Nephron (organoid): Measurements from ENCODE around the gene MED13L.

Experiments
- H3K27ac Mint-ChIP-seq, 3 experiments: 2 replicates each; pipeline ENCODE4 v1.8.0; 2020; ENCODE audit warnings: mixed read lengths in 3 of 3, mild to moderate bottlenecking in 2 of 3, moderate library complexity in 1 of 3
- H3K27me3 Mint-ChIP-seq: 2 replicates; pipeline ENCODE4 v1.8.0; 2021; ENCODE audit warnings: low read depth, mild to moderate bottlenecking, moderate library complexity, mixed read lengths
- H3K36me3 Mint-ChIP-seq: 2 replicates; pipeline ENCODE4 v1.8.0; 2020; ENCODE audit warnings: low read depth, mixed read lengths
- H3K4me1 Mint-ChIP-seq: 2 replicates; pipeline ENCODE4 v1.8.0; 2020; ENCODE audit warnings: mixed read lengths
- H3K4me3 Mint-ChIP-seq, 3 experiments: 2 replicates each; pipeline ENCODE4 v1.8.0; 2020; ENCODE audit warnings: mild to moderate bottlenecking in 3 of 3, mixed read lengths in 3 of 3, moderate library complexity in 2 of 3
- H3K9me3 Mint-ChIP-seq: 2 replicates; pipeline ENCODE4 v1.8.0; 2020; ENCODE audit warnings: mixed read lengths
- TF ChIP-seq, protein P1 (sequence below), 3 experiments: fragments of 200-600 bp; sonication (generic); IDR thresholded peaks; one replicate each; pipeline ENCODE4 v1.5.0; 2021; ENCODE audit warnings: antibody characterized with exemption in 3 of 3; ENCODE audit not compliant: unreplicated experiment in 3 of 3

The MED13L gene

DNA sequence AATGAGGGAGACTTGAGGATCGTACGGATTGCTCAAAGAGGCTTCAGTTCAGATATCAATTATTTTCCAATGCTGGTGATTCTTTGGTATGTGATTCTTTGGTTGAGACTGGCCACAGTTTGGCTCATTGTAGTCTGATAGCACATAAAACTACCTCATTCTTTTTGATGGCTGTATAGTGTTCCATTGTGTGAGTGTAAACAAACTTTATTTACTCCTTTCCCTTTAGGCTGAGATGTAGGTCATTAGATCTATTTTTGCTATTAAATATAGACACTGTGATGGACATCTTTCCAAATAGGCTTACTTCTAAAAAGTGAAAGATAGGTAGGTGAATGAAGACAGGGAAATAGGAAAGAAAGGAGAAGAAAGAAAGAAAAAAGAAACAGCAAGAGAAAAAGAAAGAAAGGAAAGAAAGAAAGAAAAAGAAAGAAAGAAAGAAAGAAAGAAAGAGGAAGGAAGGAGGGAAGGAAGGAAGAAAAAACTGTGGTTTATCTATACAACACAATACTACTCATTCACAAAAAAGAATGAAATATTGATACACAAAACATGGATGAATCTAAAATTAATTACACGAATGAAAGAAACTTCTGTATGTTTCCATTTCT is 19.8 kb upstream of the MED13L start:
- TF ChIP-seq, protein P1, sequence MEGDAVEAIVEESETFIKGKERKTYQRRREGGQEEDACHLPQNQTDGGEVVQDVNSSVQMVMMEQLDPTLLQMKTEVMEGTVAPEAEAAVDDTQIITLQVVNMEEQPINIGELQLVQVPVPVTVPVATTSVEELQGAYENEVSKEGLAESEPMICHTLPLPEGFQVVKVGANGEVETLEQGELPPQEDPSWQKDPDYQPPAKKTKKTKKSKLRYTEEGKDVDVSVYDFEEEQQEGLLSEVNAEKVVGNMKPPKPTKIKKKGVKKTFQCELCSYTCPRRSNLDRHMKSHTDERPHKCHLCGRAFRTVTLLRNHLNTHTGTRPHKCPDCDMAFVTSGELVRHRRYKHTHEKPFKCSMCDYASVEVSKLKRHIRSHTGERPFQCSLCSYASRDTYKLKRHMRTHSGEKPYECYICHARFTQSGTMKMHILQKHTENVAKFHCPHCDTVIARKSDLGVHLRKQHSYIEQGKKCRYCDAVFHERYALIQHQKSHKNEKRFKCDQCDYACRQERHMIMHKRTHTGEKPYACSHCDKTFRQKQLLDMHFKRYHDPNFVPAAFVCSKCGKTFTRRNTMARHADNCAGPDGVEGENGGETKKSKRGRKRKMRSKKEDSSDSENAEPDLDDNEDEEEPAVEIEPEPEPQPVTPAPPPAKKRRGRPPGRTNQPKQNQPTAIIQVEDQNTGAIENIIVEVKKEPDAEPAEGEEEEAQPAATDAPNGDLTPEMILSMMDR (IDR thresholded peaks at IDR 0.05; ENCODE audit: unreplicated experiment in 3 of 3): no peak
- peaks cover 13% of the 10 kb centered on the region for H3K27me3 Mint-ChIP-seq
- no peak overlapping the region for H3K4me3 Mint-ChIP-seq
- H3K27ac Mint-ChIP-seq: peak overlapping the region in 2 of 3 experiments; percentile 69 to 87
- peaks cover 64% of the 10 kb centered on the region for H3K4me1 Mint-ChIP-seq
- no peaks in the 10 kb centered on the region for H3K9me3 Mint-ChIP-seq
- no peaks in the 10 kb centered on the region for H3K36me3 Mint-ChIP-seq

GRCh38 chr12:116295327-116296263 is 18.1 kb upstream of the MED13L start:
- TF ChIP-seq, protein P1 (IDR thresholded peaks at IDR 0.05; ENCODE audit: unreplicated experiment in 3 of 3): no peak
- H3K36me3 Mint-ChIP-seq: no peaks in the 10 kb centered on the region
- H3K27ac Mint-ChIP-seq: peak overlapping the region in 1 of 3 experiments; percentile 95
- H3K4me1 Mint-ChIP-seq: peaks cover 51% of the 10 kb centered on the region
- H3K27me3 Mint-ChIP-seq: peaks cover 8% of the 10 kb centered on the region
- H3K4me3 Mint-ChIP-seq: no peak overlapping the region
- H3K9me3 Mint-ChIP-seq: no peaks in the 10 kb centered on the region

DNA sequence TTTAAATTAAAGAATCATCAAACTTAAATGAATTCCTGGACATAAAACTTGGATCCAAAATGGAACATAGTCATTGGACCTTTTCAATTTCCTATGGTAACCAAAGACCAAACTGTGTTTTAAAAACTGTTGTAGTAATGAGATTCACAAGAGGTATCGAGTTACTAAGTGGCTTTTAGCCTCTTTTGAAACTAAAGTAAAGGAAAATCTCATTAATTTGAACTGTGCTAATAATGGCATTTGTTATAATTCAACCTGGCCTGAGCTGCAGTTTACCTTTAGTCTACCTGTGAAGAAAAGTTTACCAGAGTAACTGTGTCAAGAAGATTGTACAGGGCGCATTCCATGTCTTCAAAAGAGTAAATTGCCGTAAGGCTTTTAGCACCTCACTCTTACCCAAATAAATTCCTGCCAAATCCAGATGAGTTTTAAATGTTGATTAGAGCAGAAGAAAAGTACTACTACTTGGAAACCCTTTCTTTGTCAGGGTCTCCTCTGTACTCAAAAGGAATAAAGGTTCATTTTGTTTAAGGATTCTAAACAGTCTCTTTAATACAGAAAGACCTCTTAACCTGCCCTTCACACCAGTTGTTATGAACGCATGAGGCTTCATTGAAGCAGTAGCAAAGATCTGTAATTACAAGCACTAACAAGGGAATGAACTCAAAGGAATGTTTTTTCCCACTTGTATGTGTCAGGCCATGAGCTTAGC is 17.1 kb upstream of the MED13L start:
- TF ChIP-seq, protein P1 (IDR thresholded peaks at IDR 0.05; ENCODE audit: unreplicated experiment in 3 of 3): no peak
- H3K4me1 Mint-ChIP-seq: peaks cover 41% of the 10 kb centered on the region
- peak overlapping the region in 1 of 3 experiments; percentile 48 for H3K4me3 Mint-ChIP-seq
- peak overlapping the region; percentile 33 to 95 (median 64) for H3K27ac Mint-ChIP-seq
- H3K9me3 Mint-ChIP-seq: peaks cover 3% of the 10 kb centered on the region
- H3K27me3 Mint-ChIP-seq: peaks cover 5% of the 10 kb centered on the region
- no peaks in the 10 kb centered on the region for H3K36me3 Mint-ChIP-seq

- Mint-ChIP-seq H3K4me3 (peak overlapping the region in 1 of 3 experiments; percentile 48), H3K27me3 (peaks cover 5% of the 10 kb centered on the region), H3K27ac (peak overlapping the region; percentile 33 to 95 (median 64)), H3K4me1 (peaks cover 33% of the 10 kb centered on the region), H3K36me3 (no peaks in the 10 kb centered on the region), H3K9me3 (peaks cover 3% of the 10 kb centered on the region)
- TF ChIP-seq, protein P1 (IDR thresholded peaks at IDR 0.05; ENCODE audit: unreplicated experiment in 3 of 3): no peak
Observed at GRCh38 chr12:116293687-116294453, 16.4 kb upstream of the MED13L start.

GRCh38 chr12:116291218-116291617 is 13.7 kb upstream of the MED13L start:
- peaks cover 22% of the 10 kb centered on the region for H3K4me1 Mint-ChIP-seq
- TF ChIP-seq, protein P1 (IDR thresholded peaks at IDR 0.05; ENCODE audit: unreplicated experiment in 3 of 3): no peak
- peaks cover 13% of the 10 kb centered on the region for H3K27me3 Mint-ChIP-seq
- no peaks in the 10 kb centered on the region for H3K36me3 Mint-ChIP-seq
- H3K9me3 Mint-ChIP-seq: peaks cover 3% of the 10 kb centered on the region
- no peak overlapping the region for H3K27ac Mint-ChIP-seq
- H3K4me3 Mint-ChIP-seq: no peak overlapping the region
